ENCODE measurements around the gene STK17A.
"Not testable (repeated sequence)": the region's sequence is repeated elsewhere in the genome, so short reads cannot be mapped to it uniquely, and the experiment has no call there.

Gene STK17A

DNA sequence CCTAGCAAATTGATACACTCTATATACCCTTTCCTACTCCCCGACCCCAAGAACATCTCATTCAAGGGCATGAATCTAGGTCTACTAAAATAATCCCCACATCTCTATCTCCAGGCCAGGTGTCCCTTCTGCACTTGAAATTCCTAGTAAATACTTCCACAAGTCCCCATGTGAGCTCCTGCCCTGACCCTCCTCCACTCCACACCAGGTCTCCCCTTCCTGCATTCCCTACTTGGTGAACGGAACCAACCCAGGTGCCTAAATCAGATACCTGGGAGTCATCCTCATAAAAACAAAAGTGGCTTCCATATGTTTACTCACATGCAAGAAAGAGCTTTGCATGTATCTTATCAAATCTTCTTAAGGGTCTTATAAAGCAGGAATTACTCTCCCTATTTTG, 77.2 kb downstream of the STK17A start:
- DNase-seq: no peak

DNA sequence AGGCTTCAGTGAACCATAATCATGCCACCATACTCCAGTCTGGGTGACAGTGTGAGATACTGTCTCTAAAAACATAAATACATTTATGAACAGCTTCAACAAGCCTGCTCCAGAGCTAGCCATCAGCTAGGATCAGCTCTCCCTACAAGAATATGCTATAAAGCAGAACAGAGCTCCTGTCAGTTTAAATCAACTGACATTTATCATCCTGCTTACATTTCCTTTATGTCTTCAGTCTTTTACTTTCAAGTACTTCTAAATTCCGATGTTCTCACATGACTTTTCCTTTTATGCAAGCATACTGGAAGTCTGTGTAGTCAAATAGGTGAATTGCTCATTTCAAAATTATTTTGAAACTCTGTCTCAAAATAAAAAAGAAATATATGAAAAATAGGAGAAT, 81.8 kb downstream of the STK17A start:
- no peak for DNase-seq

GRCh38 chr7:43666938-43667337, 84.0 kb downstream of the STK17A start:
- DNase-seq: no peak

DNA sequence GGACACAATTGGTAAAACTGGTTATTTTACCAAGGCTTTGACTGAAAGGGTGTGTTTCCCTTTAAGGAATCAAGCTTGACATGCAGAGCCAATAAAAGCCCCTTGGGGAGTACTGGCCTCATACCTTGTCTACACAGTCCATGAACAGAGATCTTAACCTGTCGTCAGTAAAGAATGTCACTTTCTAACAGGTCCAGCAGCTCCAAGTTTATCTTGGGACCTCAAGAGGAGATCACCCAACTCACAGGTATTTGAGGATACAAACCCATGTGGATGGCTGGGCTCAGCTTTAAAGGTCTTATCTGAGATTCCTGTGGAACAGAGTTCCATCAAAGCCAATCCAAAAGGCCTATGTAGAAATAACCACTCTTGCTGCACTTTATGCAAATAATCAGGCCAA, 85.1 kb downstream of the STK17A start:
- DNase-seq: no peak

GRCh38 chr7:43669286-43670081, 86.6 kb downstream of the STK17A start:
- no peak for DNase-seq

DNA sequence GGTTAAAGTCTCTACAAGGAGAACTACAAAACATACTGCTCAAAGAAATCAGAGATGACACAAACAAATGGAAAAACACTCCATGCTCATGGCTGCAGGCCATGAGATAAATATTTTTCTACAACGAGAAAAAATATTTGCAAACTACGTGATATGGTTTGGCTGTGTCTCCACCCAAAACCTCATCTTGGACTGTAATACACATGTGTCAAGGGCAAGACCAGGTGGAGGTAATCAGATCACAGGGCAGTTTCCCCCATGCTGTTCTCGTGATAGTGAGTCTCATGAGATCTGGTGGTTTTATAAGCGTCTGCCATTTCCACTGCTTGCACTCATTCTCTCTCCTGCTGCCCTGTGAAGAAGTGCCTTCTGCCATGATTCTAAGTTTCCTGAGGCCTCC, 88.6 kb downstream of the STK17A start:
- no peak for DNase-seq

DNA sequence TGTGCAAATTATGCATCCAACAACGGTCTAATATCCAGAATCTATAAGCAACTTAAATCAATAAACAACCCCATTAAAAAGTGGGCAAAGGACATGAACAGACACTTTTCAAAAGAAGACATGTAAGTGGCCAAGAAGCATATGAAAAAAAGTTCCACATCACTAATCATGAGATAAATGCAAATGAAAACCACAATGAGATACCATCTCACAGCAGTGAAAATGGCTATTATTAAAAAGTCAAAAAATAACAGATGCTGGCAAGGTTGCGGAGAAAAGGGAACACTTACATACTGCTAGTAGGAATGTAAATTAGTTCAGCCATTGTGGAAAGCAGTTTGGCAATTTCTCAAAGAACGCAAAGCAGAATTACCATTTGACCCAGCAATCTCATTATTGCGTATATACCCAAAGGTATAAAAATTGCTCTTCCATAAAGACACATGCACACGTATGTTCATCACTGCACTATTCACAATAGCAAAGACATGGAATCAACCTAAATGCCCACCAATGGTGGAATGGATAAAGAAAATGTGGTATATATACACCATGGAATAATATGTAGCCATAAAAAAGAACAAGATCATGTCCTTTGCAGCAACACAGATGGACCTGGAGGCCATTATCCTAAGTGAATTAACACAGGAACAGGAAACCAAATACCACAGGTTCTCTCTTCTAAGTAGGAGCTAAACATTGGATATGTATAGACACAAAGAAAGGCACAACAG, 90.5 kb downstream of the STK17A start:
- not testable (repeated sequence) for DNase-seq

GRCh38 chr7:43674559-43675436, 91.9 kb downstream of the STK17A start:
- DNase-seq: peak; percentile 78
